ENCODE results near the gene CDKN2B-AS1.
A peak's percentile ranks its signal among the peaks of the same experiment; 100 is the strongest.

CDKN2B-AS1 gene

GRCh38 chr9:22005702-22006606, 11.4 kb downstream of the CDKN2B-AS1 start:
- no peak for DNase-seq (ENCODE audit: low read depth)

- DNase-seq (ENCODE audit: low read depth), result no peak
Observed at GRCh38 chr9:22008384-22008716, 13.8 kb downstream of the CDKN2B-AS1 start.

GRCh38 chr9:22008717-22009505, 14.3 kb downstream of the CDKN2B-AS1 start, which contains the start of gene CDKN2B:
Gene CDKN2B, minus strand, starts transcription at chr9:22009305. Its CDS starts 352 bp downstream, at chr9:22008953.
- peak; percentile 72 for DNase-seq (ENCODE audit: low read depth)

GRCh38 chr9:22009506-22009867, 14.9 kb downstream of the CDKN2B-AS1 start:
- no peak for DNase-seq (ENCODE audit: low read depth)

- no peak for DNase-seq (ENCODE audit: low read depth)
Observed at GRCh38 chr9:22010866-22011625, 16.5 kb downstream of the CDKN2B-AS1 start.

- DNase-seq (ENCODE audit: low read depth), result no peak
Observed at GRCh38 chr9:22022396-22022795, 27.8 kb downstream of the CDKN2B-AS1 start.

GRCh38 chr9:22026696-22027095, 32.1 kb downstream of the CDKN2B-AS1 start:
- no peak for DNase-seq (ENCODE audit: low read depth)

- no peak for DNase-seq (ENCODE audit: low read depth)
Observed at GRCh38 chr9:22028394-22028793, 33.8 kb downstream of the CDKN2B-AS1 start.

- no peak for DNase-seq (ENCODE audit: low read depth)
Observed at GRCh38 chr9:22029231-22029630, 34.6 kb downstream of the CDKN2B-AS1 start.

GRCh38 chr9:22030101-22030598, 35.6 kb downstream of the CDKN2B-AS1 start:
- DNase-seq (ENCODE audit: low read depth), result no peak

GRCh38 chr9:22031655-22032411, 37.2 kb downstream of the CDKN2B-AS1 start:
- no peak for DNase-seq (ENCODE audit: low read depth)

GRCh38 chr9:22033012-22033630, 38.5 kb downstream of the CDKN2B-AS1 start:
- no peak for DNase-seq (ENCODE audit: low read depth)

GRCh38 chr9:22035591-22036011, 41.0 kb downstream of the CDKN2B-AS1 start:
- no peak for DNase-seq (ENCODE audit: low read depth)

- no peak for DNase-seq (ENCODE audit: low read depth)
Observed at GRCh38 chr9:22036866-22037626, 42.5 kb downstream of the CDKN2B-AS1 start.

GRCh38 chr9:22037954-22038690, 43.5 kb downstream of the CDKN2B-AS1 start:
- no peak for DNase-seq (ENCODE audit: low read depth)

- DNase-seq (ENCODE audit: low read depth), result no peak
Observed at GRCh38 chr9:22039258-22039657, 44.7 kb downstream of the CDKN2B-AS1 start.

- DNase-seq (ENCODE audit: low read depth), result no peak
Observed at GRCh38 chr9:22040760-22041159, 46.2 kb downstream of the CDKN2B-AS1 start.

GRCh38 chr9:22041344-22041743, 46.8 kb downstream of the CDKN2B-AS1 start:
- no peak for DNase-seq (ENCODE audit: low read depth)

GRCh38 chr9:22041775-22042174, 47.2 kb downstream of the CDKN2B-AS1 start:
- DNase-seq (ENCODE audit: low read depth), result no peak

All from non-pigmented ciliary epithelial cell (primary cell).